HFFc6 (cell line): ENCODE measurements around the gene ACER3. TPM values are rescaled to one million over a fixed set of nuclear protein-coding genes. Genes with fewer than 3 reads are reported as not detected.

ENCODE experiments used
- DNase-seq: peaks from one replicate; pipeline ENCODE4 v3.0.0-alpha.2; 2018
- H3K27ac Mint-ChIP-seq: 2 replicates; pipeline ENCODE4 v1.8.0; 2020; ENCODE audit warnings: mild to moderate bottlenecking, mixed read lengths
- H3K27me3 Mint-ChIP-seq: 2 replicates; pipeline ENCODE4 v1.8.0; 2021; ENCODE audit warnings: mild to moderate bottlenecking, moderate library complexity, mixed read lengths; ENCODE audit not compliant: insufficient read depth
- H3K36me3 Mint-ChIP-seq: 2 replicates; pipeline ENCODE4 v1.8.0; 2021; ENCODE audit warnings: low read depth, mixed read lengths
- H3K4me1 Mint-ChIP-seq: 2 replicates; pipeline ENCODE4 v1.8.0; 2020; ENCODE audit warnings: low read depth, mixed read lengths
- H3K4me3 Mint-ChIP-seq: 2 replicates; pipeline ENCODE4 v1.8.0; 2020; ENCODE audit warnings: mild to moderate bottlenecking, moderate library complexity, mixed read lengths
- H3K9me3 Mint-ChIP-seq: 2 replicates; pipeline ENCODE4 v1.8.0; 2020; ENCODE audit warnings: mild to moderate bottlenecking, mixed read lengths
- total RNA-seq, 6 experiments: library from RNA; stranded (reverse); fragmentation: NEBNext Ultra II Directional; extraction: Animal tissue kit (Norgen Biotek cat#: 25700); gene quantifications; 2 replicates in 1 of 6; 3 replicates in 5 of 6; pipeline ENCODE4 v1.2.3, GENCODE V29; 2021
- TF ChIP-seq, protein P1 (sequence below): fragments of 200-600 bp; sonication (generic); IDR thresholded peaks from 2 replicates; pipeline ENCODE4 v1.5.0; 2021; ENCODE audit warnings: antibody characterized with exemption, mild to moderate bottlenecking

ACER3 gene
- total RNA-seq, 6 experiments from 2014 or later: 13.9 to 18.2 (median 15.3) TPM

DNA sequence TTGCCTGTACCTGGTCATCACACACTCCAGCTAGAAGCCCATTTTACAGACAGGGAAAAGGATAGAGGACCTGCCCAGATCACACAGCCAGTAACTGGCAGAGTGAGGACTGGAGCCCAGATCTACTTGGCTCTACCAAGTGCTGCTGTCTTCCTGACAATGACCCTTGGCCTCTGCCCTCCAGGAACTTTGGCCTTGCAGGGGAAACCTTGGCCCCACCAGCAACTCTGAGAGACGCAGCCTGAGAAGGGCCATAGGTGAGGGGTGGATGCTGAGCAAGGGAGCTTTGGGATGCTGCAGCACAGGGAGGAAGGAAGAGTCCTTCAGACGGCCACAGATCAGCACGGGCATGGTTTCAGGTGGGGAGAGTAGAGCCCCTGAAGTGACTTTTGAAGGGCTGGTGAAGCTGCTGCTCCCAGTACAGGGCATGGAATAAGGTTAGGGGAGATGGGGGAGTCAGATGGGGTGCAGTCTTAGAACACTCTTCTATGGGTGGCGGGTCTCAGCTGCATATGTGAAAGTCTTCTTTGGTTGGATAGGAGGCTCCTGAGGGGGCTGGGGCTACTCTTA, 204.0 kb downstream of the ACER3 start:
- H3K36me3 Mint-ChIP-seq: no peaks in the 10 kb centered on the region
- H3K4me1 Mint-ChIP-seq: peaks cover 26% of the 10 kb centered on the region
- TF ChIP-seq, protein P1, sequence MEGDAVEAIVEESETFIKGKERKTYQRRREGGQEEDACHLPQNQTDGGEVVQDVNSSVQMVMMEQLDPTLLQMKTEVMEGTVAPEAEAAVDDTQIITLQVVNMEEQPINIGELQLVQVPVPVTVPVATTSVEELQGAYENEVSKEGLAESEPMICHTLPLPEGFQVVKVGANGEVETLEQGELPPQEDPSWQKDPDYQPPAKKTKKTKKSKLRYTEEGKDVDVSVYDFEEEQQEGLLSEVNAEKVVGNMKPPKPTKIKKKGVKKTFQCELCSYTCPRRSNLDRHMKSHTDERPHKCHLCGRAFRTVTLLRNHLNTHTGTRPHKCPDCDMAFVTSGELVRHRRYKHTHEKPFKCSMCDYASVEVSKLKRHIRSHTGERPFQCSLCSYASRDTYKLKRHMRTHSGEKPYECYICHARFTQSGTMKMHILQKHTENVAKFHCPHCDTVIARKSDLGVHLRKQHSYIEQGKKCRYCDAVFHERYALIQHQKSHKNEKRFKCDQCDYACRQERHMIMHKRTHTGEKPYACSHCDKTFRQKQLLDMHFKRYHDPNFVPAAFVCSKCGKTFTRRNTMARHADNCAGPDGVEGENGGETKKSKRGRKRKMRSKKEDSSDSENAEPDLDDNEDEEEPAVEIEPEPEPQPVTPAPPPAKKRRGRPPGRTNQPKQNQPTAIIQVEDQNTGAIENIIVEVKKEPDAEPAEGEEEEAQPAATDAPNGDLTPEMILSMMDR: no peak
- H3K27ac Mint-ChIP-seq: no peak overlapping the region
- H3K9me3 Mint-ChIP-seq: no peaks in the 10 kb centered on the region
- no peak for DNase-seq
- no peak overlapping the region for H3K4me3 Mint-ChIP-seq
- peaks cover 6% of the 10 kb centered on the region for H3K27me3 Mint-ChIP-seq

DNA sequence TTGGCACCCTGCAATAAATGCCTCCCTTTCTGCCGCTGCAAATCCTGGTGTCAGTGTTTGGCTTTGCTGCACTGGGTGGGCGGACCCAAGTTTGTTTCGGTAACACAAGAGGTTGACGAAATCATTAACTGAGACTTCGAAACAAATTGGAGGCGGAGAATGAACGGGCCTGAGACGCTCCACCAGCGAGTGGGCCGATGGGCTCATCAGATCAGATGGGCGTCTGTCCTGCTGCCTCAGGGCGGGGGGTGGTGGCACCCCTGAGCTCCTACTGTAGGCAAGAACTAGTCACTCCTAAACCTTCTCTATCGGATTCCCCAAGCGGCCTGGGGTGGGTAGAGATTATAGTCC, 205.1 kb downstream of the ACER3 start:
- TF ChIP-seq, protein P1: no peak
- peak overlapping the region; percentile 95 for H3K27ac Mint-ChIP-seq
- peak overlapping the region; percentile 97 for H3K4me3 Mint-ChIP-seq
- H3K9me3 Mint-ChIP-seq: no peaks in the 10 kb centered on the region
- DNase-seq: peak; percentile 53
- H3K4me1 Mint-ChIP-seq: peaks cover 31% of the 10 kb centered on the region
- no peaks in the 10 kb centered on the region for H3K36me3 Mint-ChIP-seq
- H3K27me3 Mint-ChIP-seq: peaks cover 1% of the 10 kb centered on the region

GRCh38 chr11:77066229-77067042, 205.7 kb downstream of the ACER3 start, which contains the start of gene CAPN5:
CAPN5 (plus strand) TSS chr11:77066971; CDS start chr11:77084887, 17,916 bp downstream.
- peak; percentile 88 for DNase-seq
- Mint-ChIP-seq H3K36me3 (no peaks in the 10 kb centered on the region), H3K4me3 (peak within 1 kb of the TSS; percentile 97), H3K27me3 (peaks cover under 1% of the 10 kb centered on the region), H3K27ac (peak within 1 kb of the TSS; percentile 95), H3K9me3 (no peaks in the 10 kb centered on the region), H3K4me1 (peaks cover 32% of the 10 kb centered on the region)
- TF ChIP-seq, protein P1: peak; percentile 69

DNA sequence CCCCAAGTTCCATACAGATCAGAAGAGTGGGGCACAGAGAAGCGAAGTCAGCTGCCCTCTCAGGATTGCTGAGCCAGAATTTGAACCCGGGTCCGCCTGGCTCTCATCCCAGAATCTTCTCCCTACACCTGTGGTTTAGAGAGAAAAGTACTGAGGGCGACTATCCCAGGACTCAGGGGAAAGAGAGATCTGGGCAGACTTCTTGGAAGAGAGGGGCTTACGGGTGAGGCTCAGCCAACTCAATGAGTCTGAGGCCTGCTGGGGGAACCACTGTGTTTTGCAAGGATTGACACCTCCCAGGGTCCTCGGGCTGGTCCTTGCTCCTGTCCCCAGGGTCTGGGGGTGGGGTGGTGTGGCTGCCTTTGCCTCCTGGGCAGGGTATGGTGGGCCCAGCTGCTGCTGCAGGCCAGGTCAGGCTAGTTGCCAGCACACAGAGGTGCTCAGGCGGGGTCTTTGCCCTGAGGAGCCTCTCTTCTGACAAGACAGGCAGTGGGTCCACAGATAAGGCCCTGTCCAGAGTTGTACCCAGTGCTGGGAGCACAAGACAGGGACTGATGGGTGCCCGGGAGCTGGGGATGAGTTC, 207.2 kb downstream of the ACER3 start:
- no peak for DNase-seq
- Mint-ChIP-seq H3K36me3 (no peaks in the 10 kb centered on the region), H3K27ac (peak overlapping the region; percentile 51; the same call in 1 of the 2 replicates), H3K4me3 (peak overlapping the region; percentile 92), H3K4me1 (peaks cover 46% of the 10 kb centered on the region), H3K9me3 (no peaks in the 10 kb centered on the region), H3K27me3 (no peaks in the 10 kb centered on the region; the same call in none of the 2 replicates)
- TF ChIP-seq, protein P1: no peak

- peaks cover 53% of the 10 kb centered on the region for H3K4me1 Mint-ChIP-seq
- no peaks in the 10 kb centered on the region for H3K36me3 Mint-ChIP-seq
- TF ChIP-seq, protein P1: no peak
These were observed 208.0 kb downstream of the ACER3 start for GRCh38 chr11:77068457-77069335.

More at GRCh38 chr11:77068457-77069335, 208.0 kb downstream of the ACER3 start:
- no peak for DNase-seq
- Mint-ChIP-seq H3K4me3 (peak overlapping the region; percentile 92), H3K9me3 (no peaks in the 10 kb centered on the region), H3K27me3 (peaks cover under 1% of the 10 kb centered on the region), H3K27ac (no peak overlapping the region)
